OCI-LY7 (cell line): ENCODE measurements around the gene LZTR1.

Source experiments
- CTCF ChIP-seq: fragments of 200-600 bp; sonication (generic); conservative IDR thresholded peaks from 2 replicates; pipeline ENCODE4 v1.5.1; 2014; ENCODE audit warnings: mild to moderate bottlenecking, antibody characterized with exemption, low read length, moderate library complexity, mixed read lengths
- EZH2phosphoT487 ChIP-seq: fragments of 200-600 bp; sonication (generic); IDR thresholded peaks from 2 replicates; pipeline ENCODE4 v1.6.1; 2018; ENCODE audit warnings: low read depth, borderline replicate concordance, mild to moderate bottlenecking, mixed run types, antibody characterized with exemption, low read length, moderate library complexity, mixed read lengths

- TF ChIP-seq CTCF (no peak), EZH2phosphoT487 (no peak)
Observed at GRCh38 chr22:20994902-20995241, 12.8 kb downstream of the LZTR1 start.
